Hematopoietic multipotent progenitor cell treated with erythropoietin and hydrocortisone succinate and interleukin-3 and kit ligand, for 15 days (in vitro differentiated cells): Measurements from ENCODE around the gene SNPH.
A peak's percentile ranks its signal among the peaks of the same experiment; 100 is the strongest.
"Not testable (repeated sequence)": the region's sequence is repeated elsewhere in the genome, so short reads cannot be mapped to it uniquely, and the experiment has no call there.

Experiments
- DNase-seq: peaks from one replicate; pipeline ENCODE4 v3.0.0-alpha.2; 2015; ENCODE audit warnings: low spot score

Gene SNPH, protein sequence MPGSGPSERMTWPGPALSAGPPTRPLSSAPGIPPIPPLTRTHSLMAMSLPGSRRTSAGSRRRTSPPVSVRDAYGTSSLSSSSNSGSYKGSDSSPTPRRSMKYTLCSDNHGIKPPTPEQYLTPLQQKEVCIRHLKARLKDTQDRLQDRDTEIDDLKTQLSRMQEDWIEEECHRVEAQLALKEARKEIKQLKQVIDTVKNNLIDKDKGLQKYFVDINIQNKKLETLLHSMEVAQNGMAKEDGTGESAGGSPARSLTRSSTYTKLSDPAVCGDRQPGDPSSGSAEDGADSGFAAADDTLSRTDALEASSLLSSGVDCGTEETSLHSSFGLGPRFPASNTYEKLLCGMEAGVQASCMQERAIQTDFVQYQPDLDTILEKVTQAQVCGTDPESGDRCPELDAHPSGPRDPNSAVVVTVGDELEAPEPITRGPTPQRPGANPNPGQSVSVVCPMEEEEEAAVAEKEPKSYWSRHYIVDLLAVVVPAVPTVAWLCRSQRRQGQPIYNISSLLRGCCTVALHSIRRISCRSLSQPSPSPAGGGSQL

DNA sequence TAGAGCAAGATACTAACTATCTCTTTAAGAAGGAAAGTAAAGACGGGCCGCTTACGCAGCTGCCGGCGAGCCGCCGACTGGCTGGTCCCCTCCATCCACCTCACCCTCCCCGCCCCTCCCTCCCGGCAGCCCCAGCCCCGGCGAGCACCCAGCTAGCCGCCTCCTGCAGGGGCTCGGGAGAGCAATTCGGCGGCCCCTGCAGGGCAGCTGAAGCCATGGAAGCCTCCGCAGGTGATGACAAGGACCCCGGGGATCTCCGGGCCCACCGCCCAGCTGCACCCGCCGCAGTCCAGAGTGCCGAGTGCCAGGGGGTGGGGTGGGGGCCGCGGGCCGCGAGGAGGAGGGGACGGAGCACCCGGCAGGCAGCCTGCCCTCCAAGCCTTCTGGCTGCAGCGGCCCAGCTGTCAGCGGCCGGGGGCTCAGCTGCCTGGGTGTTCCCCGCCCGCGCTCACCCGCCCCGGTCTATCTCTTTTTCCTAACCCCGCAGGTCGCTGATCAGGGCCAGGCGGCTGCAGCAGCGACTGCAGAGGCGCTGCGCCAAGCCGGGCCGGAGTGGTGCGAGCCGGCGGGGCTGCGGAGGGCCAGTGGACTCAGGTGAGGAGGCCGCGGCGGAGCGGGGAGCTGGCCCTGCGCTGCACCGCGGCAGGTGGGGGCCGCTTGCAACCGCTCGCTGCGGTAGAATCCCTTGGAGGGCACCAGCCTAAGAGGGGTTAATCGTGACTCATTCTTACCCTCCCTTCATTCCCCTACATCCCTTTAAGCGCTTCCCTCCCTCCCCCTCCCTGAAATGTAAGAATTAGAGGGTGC is at the start of gene SNPH:
SNPH (plus strand) TSS at position 128 of the 807 bp plus-strand sequence. CDS start 29,946 bp downstream, outside the sequence.
- no peak for DNase-seq

DNA sequence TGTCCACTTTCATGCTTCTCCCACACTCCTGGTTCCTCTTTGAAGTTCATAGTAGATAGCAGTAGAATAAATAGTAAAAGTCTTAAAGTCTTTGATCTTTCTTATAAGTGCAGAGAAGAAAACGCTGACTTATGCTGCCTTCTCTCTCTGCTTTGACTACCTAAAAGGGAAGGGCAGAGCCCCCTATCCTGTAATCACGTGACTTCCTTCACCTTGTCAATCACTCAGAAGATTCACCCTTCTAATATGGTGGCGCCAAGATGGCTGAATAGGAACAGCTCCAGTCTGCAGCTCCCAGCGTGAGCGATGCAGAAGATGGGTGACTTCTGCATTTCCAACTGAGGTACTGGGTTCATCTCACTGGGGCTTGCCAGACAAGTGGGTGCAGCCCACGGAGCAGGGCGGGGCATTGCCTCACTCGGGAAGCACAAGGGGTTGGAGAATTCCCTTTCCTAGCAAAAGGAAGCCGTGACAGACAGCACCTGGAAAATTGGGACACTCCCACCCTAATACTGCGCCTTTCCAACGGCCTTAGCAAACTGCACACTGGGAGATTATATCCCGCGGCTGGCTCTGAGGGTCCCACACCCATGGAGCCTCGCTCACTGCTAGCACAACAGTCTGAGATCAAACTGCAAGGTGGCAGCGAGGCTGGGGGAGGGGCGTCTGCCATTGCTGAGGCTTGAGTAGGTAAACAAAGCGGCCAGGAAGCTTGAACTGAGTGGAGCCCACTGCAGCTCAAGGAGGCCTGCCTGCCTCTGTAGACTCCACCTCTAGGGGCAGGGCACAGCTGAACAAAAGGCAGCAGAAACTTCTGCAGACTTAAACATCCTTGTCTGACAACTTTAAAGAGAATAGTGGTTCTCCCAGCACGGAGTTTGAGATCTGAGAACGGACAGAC is 49.3 kb upstream of the SNPH start:
- not testable (repeated sequence) for DNase-seq

DNA sequence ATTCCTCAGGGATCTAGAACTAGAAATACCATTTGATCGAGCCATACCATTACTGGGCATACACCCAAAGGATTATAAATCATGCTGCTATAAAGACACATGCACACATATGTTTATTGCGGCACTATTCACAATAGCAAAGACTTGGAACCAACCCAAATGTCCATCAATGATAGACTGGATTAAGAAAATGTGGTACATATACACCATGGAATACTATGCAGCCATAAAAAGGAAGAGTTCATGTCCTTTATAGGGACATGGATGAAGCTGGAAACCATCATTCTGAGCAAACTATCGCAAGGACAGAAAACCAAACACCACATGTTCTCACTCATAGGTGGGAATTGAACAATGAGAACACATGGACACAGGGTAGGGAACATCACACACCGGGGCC is 43.3 kb upstream of the SNPH start:
- not testable (repeated sequence) for DNase-seq

DNA sequence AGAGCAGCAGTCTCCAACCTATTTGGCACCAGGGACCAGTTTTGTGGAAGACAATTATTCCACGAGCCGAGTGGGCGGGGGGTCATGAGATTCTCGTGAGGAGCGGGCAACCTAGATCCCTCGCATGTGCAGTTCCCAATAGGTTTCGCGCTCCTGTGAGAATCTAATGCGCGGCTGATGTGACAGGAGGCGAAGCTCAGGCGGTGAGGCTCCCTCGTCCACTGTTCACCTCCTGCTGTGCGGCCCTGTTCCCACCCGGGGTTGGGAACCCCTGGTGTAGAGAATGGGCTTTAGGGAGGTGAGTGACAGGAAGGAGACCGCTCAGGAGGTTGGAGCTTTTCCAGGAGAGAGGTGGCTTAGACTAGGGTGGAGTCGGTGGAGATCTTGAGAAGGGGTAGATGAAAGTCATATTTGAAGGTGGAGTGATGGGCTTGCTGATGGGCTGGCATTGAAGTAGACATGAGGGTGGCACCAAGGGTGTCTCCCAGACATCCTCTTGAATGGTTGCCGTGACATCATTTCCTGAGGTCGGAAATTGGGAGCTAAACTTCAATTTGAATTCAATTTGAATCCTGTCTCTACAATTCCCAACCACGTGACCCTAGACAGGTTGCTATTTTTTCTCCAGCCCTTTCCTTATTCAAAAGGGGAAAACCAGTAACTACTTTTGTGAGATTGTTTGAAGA is 41.7 kb upstream of the SNPH start:
- no peak for DNase-seq

DNA sequence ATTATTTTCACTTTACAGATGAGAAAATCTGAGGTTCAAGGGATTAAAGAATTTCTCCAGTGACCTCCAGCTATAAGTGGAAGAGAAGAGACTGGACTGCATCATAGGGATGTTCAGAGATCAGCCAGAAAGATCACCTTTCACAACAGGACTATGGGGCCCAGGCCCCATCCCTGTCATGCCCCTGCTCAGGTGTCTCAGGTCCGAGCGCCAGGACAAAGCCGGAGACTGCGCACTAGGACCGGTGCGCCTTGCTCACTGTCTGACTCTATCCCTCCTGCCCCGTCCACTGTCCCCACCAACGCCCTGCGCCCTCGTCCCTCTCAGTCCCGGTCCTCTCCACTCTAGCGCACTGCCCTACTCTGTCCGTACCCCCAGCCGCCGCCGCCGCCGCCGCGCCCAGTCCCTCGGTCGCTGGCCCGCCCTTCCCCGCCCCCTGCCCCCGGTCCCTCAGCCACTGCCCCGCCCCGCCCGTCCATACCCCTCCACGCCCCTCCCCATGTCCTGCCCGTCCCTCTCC is 40.8 kb upstream of the SNPH start:
- DNase-seq, result no peak

DNA sequence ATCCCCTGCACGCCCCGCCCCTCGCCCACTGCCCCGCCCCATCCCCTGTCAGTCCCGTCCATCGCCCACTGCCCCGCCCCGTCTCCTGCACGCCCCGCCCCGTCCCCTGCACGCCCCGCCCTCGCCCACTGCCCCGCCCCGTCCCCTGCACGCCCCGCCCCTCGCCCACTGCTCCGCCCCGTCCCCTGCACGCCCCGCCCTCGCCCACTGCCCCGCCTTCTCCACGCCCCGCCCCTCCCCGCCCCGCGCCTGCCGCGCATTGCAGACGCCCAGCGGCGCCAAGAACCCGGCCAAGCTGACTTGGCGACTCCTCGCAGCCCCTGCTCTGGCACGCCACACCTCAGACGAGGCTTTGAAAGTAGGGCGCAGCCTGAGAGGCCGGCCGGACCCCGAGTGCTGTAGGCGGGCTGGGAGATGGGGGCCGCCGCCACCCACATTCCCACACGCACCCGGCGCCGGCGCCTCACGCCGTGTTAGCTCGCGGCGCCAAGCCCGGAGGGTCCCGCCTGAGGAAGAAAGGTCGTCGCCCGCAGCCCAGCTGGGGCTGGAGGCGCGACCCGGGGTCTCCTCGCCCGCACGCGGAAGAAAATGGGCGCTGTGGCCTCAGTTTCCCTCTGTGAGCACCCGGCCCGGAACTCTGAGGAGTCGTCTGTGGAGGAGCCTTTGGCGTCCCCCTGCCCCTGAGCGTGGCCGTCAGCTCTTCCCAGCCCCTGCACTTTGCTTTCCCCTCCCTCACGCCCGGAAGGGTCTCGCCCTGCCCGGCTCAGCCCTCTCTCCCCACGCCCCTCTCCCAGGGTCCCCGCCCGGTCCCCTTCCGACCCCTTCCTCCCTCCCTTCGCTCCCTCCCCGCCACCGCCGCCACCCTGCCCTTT is 40.1 kb upstream of the SNPH start, which contains the start of gene RAD21L1:
RAD21L1 (plus strand) TSS at position 262 of the 872 bp plus-strand sequence. CDS start 2,410 bp downstream, outside the sequence.
- peak; percentile 65 for DNase-seq

DNA sequence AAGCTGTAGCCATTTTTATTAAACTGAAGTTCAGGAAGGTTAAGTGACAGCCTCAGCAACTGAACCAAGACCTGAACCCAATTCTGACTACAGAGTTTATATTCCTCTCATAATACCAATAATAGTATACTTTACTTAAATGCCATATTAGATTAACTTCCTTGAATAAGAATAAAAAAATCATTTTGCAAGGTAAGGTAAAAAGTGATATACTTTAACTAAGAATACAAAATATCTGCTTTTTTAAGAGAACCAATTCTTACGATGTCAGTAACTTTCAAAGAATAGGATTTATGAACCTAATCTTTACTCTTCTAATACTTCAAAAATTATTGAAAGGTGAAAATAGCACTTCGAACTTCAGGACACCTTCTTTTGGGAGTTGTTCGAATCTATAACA is 36.6 kb upstream of the SNPH start:
- DNase-seq, result no peak

DNA sequence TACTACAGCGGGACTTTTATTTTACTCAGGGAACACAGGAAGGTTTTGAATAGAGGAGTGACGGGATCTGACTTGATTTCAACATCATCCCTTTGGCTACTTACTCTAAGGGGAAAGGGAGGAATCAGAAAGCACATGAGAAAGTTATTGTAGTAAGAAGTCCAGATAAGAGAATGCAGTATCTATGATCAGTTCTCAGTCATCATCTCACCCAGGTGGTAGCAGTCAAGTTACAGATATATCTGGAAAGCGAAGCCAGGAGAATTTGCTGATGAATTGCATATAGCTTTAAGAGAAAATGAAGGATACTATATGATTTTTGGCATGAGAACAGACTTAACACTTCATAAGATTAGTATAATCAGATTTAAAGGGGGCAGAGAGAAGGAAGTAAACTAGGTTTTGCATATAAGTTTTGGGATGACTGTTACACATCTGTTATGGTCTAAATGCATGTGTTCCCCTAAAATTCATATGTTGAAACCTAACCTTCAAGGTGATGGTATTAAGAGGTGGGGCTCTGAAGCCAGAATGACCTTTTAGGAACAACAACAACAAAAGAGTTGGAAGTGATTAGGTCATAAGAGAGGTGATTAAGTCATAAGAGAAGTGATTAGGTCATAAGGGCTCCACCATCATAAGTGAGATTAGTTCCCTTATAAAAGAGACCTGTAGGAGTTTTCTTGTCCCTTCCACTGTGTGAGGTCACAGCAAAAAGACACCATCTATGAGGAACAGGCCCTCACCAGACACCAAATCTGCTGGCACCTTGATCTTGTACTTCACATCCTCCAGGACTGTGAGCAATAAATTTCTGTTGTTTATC is 33.6 kb upstream of the SNPH start:
- DNase-seq, result no peak

DNA sequence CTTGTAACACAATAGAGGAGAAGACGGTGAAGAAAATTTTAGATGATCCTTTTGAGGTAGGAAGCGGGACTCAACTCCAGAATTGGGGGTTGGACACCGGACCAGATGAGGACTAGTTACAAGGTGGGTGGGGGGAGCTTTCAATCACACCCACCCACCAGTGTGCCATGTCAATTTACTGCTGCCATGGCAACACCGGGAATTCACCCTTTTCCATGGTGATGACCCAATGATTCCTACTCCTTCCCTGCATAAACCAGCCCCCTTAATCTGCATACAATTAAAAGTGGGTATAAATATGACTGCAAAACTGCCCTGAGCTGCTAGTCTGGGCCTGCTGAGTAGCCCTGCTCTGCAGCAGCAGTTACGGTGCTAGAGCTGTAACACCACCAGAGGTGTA is 25.5 kb upstream of the SNPH start:
- no peak for DNase-seq

DNA sequence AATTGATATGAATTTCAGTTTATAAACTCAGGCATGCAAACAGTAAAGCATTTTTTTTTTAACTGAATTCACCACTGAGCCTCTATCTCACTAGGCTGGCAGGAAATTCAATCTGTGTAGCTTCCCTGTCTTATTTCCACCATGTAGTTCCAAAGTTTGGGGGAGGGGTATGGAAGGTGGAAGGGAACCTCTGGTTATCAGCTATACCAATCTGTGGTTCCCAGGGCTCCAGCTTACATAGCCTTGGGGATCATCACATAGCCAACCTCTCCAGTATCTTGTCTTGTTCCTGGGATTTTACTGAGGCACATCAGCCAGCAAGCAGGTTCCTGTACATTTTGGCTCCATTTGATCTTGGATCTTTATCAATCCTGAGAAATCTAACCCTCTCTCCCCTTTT is 24.6 kb upstream of the SNPH start:
- DNase-seq, result no peak

DNA sequence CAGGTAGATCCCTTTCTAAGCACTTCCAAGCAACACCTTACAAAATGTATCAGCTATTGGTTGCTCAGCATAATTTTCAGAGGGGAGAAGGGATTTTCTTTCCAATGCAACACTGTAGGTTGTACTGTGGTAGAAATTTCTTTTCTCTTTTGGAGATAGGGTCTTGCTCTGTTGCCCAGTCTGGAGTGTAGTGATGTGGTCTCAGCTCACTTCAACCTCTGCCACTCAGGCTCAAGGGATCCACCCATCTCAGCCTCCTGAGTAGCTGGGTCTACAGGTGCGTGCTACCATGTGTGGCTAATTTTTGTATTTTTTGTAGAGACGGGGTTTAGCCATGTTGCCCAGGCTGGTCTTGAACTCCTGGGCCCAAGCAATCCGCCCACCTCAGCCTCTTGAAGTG is 24.0 kb upstream of the SNPH start:
- DNase-seq, result no peak

DNA sequence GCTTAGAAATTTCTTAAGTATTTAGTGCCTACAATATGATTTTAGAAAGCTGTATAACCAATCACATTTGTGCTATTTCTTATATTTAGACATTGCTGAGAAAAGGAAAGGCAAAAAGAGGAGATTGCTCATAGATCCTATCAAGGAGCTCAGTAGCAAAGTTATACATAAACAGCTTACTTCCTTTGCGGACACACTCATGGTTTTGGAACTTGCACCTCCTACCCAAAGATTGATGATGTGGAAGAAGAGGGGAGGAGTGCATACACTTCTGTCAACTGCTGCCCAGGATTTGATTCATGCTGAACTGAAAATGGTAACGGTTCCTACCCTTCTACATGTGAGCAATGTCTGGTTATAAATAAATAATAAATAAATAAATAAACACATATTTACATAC is 23.6 kb upstream of the SNPH start:
- no peak for DNase-seq

DNA sequence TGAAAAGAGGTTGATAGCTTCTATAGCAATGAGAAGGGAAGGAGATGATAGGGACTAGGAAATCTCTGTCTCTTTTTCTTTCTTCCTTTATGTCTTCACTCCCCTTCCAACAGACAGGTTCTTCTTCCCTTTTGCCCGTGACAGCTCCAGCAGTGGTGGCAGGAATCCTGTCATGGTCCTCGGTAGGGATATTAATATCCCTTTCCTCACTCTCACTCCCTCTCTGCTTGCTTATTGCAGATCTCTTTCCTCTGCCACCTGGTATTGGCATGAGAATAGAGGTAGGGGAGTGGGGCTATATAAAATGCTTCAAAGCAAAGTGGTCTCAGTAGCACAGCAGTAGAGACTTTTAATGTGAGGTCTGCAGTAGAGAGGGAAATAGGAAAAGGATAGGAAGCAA is 20.5 kb upstream of the SNPH start:
- DNase-seq, result no peak

DNA sequence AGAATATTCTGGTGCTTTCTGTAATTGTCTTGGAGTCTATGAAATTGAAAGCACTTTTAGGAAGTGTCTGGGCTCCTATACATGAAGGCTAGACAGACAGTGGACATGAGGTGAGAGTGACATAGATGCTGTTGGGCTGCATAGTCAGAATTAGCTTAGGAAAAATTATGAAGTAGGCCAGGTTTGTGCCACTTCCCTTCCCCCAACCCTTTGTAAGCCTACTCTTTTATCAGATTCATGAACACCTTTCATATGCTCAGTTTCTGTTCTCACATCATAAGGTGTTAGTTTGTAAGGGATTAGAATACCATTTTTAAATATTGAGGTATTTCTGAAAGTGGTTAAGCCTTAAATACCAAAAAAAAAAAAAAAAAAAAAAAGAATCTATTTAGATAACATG is 18.4 kb upstream of the SNPH start:
- DNase-seq, result no peak

DNA sequence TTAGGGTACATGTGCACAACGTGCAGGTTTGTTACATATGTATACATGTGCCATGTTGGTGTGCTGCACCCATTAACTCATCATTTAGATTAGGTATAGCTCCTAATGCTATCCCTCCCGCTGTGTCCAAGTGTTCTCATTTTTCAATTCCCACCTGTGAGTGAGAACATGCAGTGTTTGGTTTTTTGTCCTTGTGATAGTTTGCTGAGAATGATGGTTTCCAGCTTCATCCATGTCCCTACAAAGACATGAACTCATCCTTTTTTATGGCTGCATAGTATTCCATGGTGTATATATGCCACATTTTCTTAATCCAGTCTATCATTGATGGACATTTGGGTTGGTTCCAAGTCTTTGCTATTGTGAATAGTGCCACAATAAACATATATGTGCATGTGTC is 15.8 kb upstream of the SNPH start:
- not testable (repeated sequence) for DNase-seq

DNA sequence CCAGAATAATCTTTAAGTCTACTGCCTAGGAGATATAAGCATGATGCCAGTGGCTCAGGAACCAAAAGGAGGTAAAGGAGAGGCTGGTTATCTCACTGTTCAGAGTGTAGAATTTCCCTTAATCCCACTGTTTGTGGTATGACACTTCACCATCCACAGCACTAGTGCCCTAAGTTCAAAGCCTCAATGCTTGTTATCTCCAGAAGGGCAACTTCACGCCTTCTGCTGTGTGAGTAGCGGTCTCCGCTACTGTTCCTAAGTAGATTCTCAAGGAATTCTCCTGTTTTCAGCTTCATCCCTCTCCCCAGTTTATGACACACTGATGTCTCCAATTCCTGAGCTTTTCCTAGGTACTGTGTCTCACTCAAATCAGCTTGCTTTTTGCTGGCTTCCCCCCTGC is 13.7 kb upstream of the SNPH start:
- DNase-seq, result no peak

DNA sequence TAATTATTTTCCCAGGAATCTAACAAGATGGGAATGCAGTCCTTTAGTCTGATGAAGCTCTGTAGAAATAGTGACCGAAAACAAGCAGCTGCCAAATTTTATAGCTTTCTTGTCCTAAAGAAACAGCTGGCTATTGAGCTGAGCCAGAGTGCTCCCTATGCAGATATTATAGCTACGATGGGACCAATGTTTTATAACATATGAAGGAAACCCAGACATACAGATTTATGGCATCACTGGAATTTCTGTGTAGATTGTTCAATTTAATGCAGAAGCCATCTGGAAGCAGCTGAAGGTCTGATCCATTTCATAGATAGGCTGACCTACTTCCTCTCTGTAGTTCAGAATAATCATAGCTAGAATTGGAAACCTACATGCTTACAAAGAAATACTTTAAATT is 11.8 kb upstream of the SNPH start:
- no peak for DNase-seq

DNA sequence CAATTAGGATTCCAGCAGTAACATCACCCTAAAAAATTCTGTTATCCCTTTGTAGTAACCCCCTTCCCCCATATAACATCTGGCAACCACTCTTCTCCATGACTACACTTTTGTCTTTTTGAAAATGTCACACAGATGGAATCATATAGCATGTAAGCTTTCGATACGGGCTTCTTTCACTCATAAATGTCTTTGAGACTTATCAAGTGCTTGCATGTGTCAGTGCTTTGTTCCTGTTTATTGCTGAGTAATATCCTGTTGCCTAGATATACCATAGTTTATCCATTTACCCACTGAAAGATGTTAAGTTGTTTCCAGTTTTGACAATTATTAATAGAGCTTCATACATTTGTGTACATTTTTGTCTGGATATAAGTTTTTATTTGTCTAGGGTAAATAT is 10.4 kb upstream of the SNPH start:
- no peak for DNase-seq

DNA sequence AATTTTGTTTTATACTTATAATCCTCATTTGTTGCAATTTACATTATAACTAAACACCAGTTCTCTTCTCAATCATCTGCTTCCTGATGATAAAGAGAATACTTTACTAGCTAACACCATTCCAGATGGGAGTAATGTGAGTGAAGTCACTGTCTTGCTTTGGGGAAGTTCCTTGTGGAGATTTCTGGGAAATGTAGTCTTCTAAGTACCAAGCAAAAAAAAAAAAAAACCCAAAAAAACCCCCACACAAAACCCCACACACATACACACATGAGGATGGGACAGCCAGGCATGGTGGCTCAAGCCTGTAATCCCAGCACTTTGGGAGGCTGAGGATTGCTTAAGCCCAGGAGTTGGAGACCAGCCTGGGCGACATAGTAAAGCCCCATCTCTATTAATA is 2.2 kb upstream of the SNPH start:
- DNase-seq, result no peak
